ENCODE measurements around the gene AGO1. TPM values are rescaled to one million over a fixed set of nuclear protein-coding genes. Genes with fewer than 3 reads are reported as not detected.
"Not testable (repeated sequence)": the region's sequence is repeated elsewhere in the genome, so short reads cannot be mapped to it uniquely, and the experiment has no call there.

The AGO1 gene
- total and polyA plus RNA-seq, 9 donors: 7.0 to 11.9 (median 8.9) TPM

DNA sequence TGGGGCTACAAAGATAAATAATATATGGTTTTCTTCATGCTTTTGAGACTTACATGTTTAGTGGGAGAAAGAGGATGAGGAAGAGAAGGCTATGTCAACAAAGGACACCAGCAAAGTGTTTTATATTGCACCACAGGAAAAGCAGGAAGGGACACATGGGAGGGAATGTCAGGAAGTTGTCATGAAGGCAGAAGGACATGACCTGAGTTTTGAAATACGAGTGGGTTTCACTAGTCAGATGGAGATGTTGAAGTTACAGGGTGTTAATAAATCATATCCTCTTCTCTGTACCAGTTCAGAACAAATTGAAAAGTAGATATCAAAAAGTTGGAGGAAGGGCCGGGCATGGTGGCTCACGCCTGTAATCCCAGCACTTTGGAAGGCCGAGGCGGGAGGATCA is 18.2 kb upstream of the AGO1 start:
- Histone ChIP-seq H3K36me3 (ENCODE audit: control insufficient read depth, insufficient read depth, low read length) (no peaks in the 10 kb centered on the region), H3K4me3 (ENCODE audit: low read length) (no peak overlapping the region), H3K27me3 (ENCODE audit: control insufficient read depth, insufficient read depth, low read length) (no peaks in the 10 kb centered on the region), H3K27ac (ENCODE audit: low read length) (no peak overlapping the region), H3K4me1 (ENCODE audit: control insufficient read depth, insufficient read depth, low read length) (no peaks in the 10 kb centered on the region), H3K9me3 (replicated peaks; ENCODE audit: control insufficient read depth, low read depth, low read length) (no peaks in the 10 kb centered on the region)
- no CpG with 5 or more reads among the region's 5 CpGs for WGBS (ENCODE audit: insufficient coverage)
- DNase-seq: no peak

DNA sequence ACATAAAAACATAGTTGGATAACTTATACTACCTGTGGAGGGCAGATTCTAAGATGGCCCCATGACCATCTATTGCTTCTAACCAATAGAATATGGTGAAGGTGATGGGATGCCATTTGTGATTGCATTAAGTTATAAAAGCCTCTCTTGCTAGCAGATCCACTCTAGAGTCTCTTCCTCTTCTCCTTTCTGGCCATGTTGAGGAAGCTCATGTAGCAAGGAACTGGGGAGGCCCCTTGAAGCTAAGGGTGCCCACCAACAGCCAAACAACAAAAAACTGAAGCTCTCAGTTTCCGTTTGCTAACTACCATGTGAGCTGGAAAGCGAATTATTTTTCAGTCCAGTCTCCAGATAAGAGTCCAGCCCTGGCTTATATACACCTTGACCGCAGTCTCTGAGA is 16.0 kb upstream of the AGO1 start:
- H3K9me3 ChIP-seq (replicated peaks; ENCODE audit: control insufficient read depth, low read depth, low read length): no peaks in the 10 kb centered on the region
- H3K27me3 ChIP-seq (ENCODE audit: control insufficient read depth, insufficient read depth, low read length): no peaks in the 10 kb centered on the region
- no peak for DNase-seq
- H3K4me1 ChIP-seq (ENCODE audit: control insufficient read depth, insufficient read depth, low read length): no peaks in the 10 kb centered on the region
- 83% methylated on average over 1 of the region's 3 CpGs for WGBS (ENCODE audit: insufficient coverage)
- no peak overlapping the region for H3K27ac ChIP-seq (ENCODE audit: low read length)
- no peaks in the 10 kb centered on the region for H3K36me3 ChIP-seq (ENCODE audit: control insufficient read depth, insufficient read depth, low read length)
- no peak overlapping the region for H3K4me3 ChIP-seq (ENCODE audit: low read length)

DNA sequence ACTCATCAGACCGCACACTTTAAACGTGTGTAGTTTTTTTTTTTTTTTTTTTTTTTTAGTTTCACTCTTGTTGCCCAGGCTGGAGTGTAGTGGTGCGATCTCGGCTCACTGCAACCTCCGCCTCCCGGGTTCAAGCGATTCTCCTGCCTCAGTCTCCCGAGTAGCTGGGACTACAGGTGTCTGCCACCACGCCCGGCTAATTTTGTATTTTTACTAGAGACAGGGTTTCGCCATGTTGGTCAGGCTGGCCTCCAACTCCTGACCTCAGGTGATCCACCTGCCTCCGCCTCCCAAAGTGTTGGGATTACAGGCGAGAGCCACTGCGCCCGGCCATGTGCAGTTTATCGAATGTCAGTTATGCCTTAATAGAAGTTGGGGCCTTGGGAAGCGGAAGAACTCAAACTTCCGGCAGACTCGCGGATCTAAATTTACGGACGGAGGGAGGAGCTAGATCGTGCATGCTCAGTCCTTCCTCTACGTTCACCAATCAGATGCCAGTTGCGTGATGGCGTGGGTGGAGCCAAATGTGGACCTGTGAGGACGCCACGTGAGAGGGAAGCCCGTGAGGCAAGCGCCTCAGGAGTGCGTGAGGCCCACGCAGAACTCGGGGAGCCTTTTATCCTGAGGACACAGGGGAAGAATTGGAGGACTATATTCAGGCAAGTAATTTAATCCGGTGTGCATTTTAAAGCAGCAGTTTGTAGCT is 13.6 kb upstream of the AGO1 start:
- not testable (repeated sequence) for H3K9me3 ChIP-seq (replicated peaks; ENCODE audit: control insufficient read depth, low read depth, low read length); H3K4me3 ChIP-seq (ENCODE audit: low read length); DNase-seq; H3K4me1 ChIP-seq (ENCODE audit: control insufficient read depth, insufficient read depth, low read length); H3K27me3 ChIP-seq (ENCODE audit: control insufficient read depth, insufficient read depth, low read length); H3K27ac ChIP-seq (ENCODE audit: low read length); H3K36me3 ChIP-seq (ENCODE audit: control insufficient read depth, insufficient read depth, low read length)
- WGBS (ENCODE audit: insufficient coverage): 87% methylated on average over 23 of the region's 34 CpGs

DNA sequence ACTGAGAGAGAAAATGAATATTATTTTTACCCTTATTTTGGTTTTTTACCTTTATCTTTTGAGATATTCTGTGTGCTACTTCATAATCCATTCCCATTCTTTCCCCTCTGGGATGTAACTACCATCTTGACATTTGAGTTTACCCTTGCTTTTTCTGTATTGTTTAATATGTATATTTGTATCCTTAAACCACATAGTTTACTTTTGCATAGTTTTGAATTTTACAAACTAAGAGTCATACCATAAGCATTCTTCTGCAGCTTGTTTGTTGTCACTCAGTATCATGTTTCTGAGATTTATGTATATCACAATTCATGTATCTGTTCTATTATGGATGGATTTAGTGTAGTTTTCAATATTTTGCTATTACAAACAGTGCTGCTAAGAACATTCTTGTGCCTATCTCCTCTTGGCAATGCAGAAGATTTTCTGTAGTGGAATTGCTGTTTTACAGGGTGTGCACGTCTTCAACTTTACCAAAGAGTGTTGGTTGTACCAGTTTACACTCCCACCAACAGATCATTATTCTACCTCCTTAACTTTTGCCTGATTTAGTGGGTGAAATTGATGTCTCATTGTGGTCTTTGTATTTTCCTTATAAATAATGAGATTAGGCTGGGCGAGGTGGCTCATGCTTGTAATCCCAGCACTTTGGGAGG is 12.2 kb upstream of the AGO1 start:
- Histone ChIP-seq H3K4me3 (ENCODE audit: low read length) (no peak overlapping the region), H3K36me3 (ENCODE audit: control insufficient read depth, insufficient read depth, low read length) (no peaks in the 10 kb centered on the region), H3K9me3 (replicated peaks; ENCODE audit: control insufficient read depth, low read depth, low read length) (no peaks in the 10 kb centered on the region), H3K27ac (ENCODE audit: low read length) (no peak overlapping the region), H3K4me1 (ENCODE audit: control insufficient read depth, insufficient read depth, low read length) (no peaks in the 10 kb centered on the region), H3K27me3 (ENCODE audit: control insufficient read depth, insufficient read depth, low read length) (no peaks in the 10 kb centered on the region)
- no peak for DNase-seq
- WGBS (ENCODE audit: insufficient coverage): no CpG with 5 or more reads among the region's 2 CpGs

DNA sequence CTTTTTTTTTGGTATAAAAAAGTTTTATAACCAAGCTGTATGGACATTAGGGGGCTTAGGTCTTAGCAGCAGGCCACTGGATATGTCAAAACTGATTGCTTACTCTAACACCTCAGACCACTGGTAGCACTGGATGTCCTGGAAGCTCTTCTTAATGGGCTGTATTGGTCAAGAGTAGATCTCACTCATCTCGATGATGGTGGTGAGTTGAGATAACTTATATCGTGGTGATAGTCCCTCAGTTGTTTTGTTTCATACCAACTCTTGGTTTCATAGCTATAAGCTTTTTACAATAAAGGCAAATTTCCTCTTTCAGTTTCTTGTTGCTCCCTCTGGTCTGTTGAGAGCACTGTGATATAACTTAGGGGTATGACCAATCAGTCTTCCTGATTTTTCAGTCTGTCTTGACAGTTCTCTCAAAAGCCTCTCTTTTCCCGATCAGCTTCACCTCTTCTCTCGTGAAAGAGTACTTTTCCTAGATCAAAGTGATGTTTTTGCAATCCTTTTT is 9.7 kb upstream of the AGO1 start:
- no peak overlapping the region for H3K4me3 ChIP-seq (ENCODE audit: low read length)
- WGBS (ENCODE audit: insufficient coverage): no CpG with 5 or more reads among the region's 4 CpGs
- no peak overlapping the region for H3K27ac ChIP-seq (ENCODE audit: low read length)
- DNase-seq: no peak
- no peaks in the 10 kb centered on the region for H3K27me3 ChIP-seq (ENCODE audit: control insufficient read depth, insufficient read depth, low read length)
- no peaks in the 10 kb centered on the region for H3K36me3 ChIP-seq (ENCODE audit: control insufficient read depth, insufficient read depth, low read length)
- no peaks in the 10 kb centered on the region for H3K4me1 ChIP-seq (ENCODE audit: control insufficient read depth, insufficient read depth, low read length)
- no peaks in the 10 kb centered on the region for H3K9me3 ChIP-seq (replicated peaks; ENCODE audit: control insufficient read depth, low read depth, low read length)

DNA sequence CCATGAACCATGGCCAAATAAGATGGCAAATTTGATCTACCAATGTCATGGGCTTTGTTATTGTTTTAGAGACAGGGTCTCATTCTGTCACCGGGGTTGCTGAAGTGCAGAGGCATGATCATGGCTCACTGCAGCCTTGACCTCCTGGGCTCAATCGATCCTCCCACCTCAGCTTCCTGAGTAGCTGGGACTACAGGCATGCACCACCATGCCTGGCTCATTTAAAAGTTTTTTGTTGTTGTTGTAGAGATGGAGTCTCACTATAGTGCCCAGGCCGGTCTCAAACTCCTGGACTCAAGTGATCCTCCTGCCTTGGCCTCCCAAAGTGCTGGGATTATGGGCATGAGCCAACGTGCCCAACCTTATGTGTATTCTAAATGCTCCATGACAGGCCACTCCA is 8.9 kb upstream of the AGO1 start:
- DNase-seq; H3K36me3 ChIP-seq (ENCODE audit: control insufficient read depth, insufficient read depth, low read length); H3K27me3 ChIP-seq (ENCODE audit: control insufficient read depth, insufficient read depth, low read length); H3K4me1 ChIP-seq (ENCODE audit: control insufficient read depth, insufficient read depth, low read length); H3K9me3 ChIP-seq (replicated peaks; ENCODE audit: control insufficient read depth, low read depth, low read length); H3K4me3 ChIP-seq (ENCODE audit: low read length); H3K27ac ChIP-seq (ENCODE audit: low read length): not testable (repeated sequence)
- 100% methylated on average over 1 of the region's 4 CpGs for WGBS (ENCODE audit: insufficient coverage)

DNA sequence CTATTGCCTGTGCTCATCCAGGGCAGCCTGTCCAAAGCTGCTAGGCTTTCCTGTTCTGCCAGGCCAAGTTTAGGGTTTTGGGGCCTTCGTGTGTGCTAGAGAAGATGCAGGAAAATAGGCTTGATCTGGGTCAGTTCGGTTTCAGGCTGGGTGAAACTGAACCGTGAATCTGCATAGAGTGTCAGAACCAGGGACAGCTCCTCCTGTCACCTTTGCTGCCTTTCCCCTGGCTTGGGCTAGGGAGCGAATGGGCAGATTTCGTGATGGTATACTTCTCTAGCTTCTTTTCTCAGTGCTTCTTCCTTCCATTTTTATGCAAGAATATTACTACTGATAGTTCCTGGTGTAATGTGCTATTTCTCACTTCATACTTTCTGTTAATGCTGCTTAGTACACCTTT is 6.0 kb upstream of the AGO1 start:
- no peaks in the 10 kb centered on the region for H3K4me1 ChIP-seq (ENCODE audit: control insufficient read depth, insufficient read depth, low read length)
- H3K27me3 ChIP-seq (ENCODE audit: control insufficient read depth, insufficient read depth, low read length): no peaks in the 10 kb centered on the region
- no peaks in the 10 kb centered on the region for H3K36me3 ChIP-seq (ENCODE audit: control insufficient read depth, insufficient read depth, low read length)
- no peak overlapping the region for H3K4me3 ChIP-seq (ENCODE audit: low read length)
- 17% methylated on average over 3 of the region's 5 CpGs for WGBS (ENCODE audit: insufficient coverage)
- H3K27ac ChIP-seq (ENCODE audit: low read length): no peak overlapping the region
- DNase-seq: no peak
- no peaks in the 10 kb centered on the region for H3K9me3 ChIP-seq (replicated peaks; ENCODE audit: control insufficient read depth, low read depth, low read length)

DNA sequence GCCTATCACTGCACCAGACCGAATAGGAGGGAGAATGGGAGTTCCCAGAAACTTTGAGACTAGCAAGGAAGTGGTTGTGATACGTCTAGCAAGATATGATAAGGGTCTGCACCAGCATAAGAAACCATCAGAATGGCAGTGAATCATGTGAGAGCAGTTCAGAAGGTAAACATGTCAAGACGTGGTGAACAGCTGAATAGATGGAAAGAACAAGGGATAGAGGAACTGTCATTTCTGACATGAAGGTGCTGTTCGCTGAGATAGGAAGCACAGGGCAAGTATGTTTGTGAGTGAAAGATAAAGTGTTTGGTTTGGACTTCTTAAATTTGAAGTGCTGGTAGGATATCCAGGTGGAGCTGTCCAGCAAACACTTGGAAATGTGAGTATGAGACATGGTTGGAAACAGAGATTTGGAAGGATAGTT is 1.1 kb upstream of the AGO1 start:
- H3K4me1 ChIP-seq (ENCODE audit: control insufficient read depth, insufficient read depth, low read length): peaks cover 22% of the 10 kb centered on the region
- no peaks in the 10 kb centered on the region for H3K36me3 ChIP-seq (ENCODE audit: control insufficient read depth, insufficient read depth, low read length)
- no peak for DNase-seq
- H3K27me3 ChIP-seq (ENCODE audit: control insufficient read depth, insufficient read depth, low read length): no peaks in the 10 kb centered on the region
- no peaks in the 10 kb centered on the region for H3K9me3 ChIP-seq (replicated peaks; ENCODE audit: control insufficient read depth, low read depth, low read length)
- 73% methylated on average over 4 of the region's 4 CpGs for WGBS (ENCODE audit: insufficient coverage)
- H3K4me3 ChIP-seq (ENCODE audit: low read length): no peak overlapping the region
- no peak overlapping the region for H3K27ac ChIP-seq (ENCODE audit: low read length)

DNA sequence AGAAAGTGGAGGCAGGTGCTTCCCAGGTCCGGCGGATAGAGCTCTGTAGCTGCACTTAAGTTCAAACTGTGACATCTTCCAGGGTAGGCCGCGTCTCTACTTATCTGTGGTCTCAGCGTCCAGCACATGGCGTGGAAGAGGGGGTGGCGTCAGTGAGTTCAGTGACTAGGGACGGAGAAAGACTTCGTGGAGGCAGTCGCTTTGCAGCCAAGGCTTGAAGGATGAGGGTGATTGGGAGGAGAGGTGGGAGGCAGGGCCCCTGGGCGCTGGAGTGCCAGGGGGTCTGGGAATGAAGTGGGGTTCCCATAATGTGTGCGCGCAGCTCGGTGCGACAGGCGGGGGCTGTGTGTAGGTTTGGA is 444 bp upstream of the AGO1 start:
- DNase-seq: no peak
- WGBS (ENCODE audit: insufficient coverage): 51% methylated on average over 16 of the region's 16 CpGs
- H3K4me3 ChIP-seq (ENCODE audit: low read length): no peak overlapping the region
- no peaks in the 10 kb centered on the region for H3K36me3 ChIP-seq (ENCODE audit: control insufficient read depth, insufficient read depth, low read length)
- no peaks in the 10 kb centered on the region for H3K27me3 ChIP-seq (ENCODE audit: control insufficient read depth, insufficient read depth, low read length)
- H3K4me1 ChIP-seq (ENCODE audit: control insufficient read depth, insufficient read depth, low read length): peaks cover 28% of the 10 kb centered on the region
- H3K27ac ChIP-seq (ENCODE audit: low read length): no peak overlapping the region
- no peaks in the 10 kb centered on the region for H3K9me3 ChIP-seq (replicated peaks; ENCODE audit: control insufficient read depth, low read depth, low read length)

DNA sequence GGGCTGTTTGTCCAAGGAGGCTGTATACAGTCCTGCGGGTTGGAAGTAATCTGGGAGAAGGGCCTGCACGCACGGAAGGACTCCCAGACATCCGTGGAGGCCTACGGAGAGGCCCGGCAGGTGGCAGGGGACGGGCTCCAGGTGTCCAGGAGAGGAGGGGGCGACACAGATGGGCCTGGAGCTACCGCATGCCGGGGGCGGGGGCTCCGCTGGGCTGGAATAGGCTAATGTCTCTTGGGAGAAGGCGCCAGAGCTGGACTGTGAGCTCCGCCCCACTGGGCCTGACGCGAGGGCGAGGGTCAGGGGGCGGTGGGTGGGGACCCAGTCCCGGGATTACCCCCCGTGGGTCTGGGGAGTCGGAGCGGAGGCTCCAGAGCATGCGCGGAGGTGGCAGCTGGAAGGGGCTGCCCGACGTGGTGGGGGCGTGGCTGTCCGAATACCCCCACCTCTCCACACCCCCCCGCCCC is 659 bp downstream of the AGO1 start:
- 1% methylated on average over 17 of the region's 29 CpGs for WGBS (ENCODE audit: insufficient coverage)
- peak overlapping the region; percentile 99 for H3K4me3 ChIP-seq (ENCODE audit: low read length)
- DNase-seq: peak; percentile 58
- H3K27me3 ChIP-seq (ENCODE audit: control insufficient read depth, insufficient read depth, low read length): no peaks in the 10 kb centered on the region
- no peaks in the 10 kb centered on the region for H3K9me3 ChIP-seq (replicated peaks; ENCODE audit: control insufficient read depth, low read depth, low read length)
- H3K36me3 ChIP-seq (ENCODE audit: control insufficient read depth, insufficient read depth, low read length): peaks cover 4% of the 10 kb centered on the region
- peak overlapping the region; percentile 76 for H3K27ac ChIP-seq (ENCODE audit: low read length)
- peaks cover 28% of the 10 kb centered on the region for H3K4me1 ChIP-seq (ENCODE audit: control insufficient read depth, insufficient read depth, low read length)

All from muscle of leg (tissue), 11 donors.